HG02870 (cell line): ENCODE measurements around the gene TSPAN18.

Source experiments
- ATAC-seq: cut with Tn5 transposase; IDR thresholded peaks from one replicate; pipeline ENCODE4 v1.9.1; 2021; ENCODE audit warnings: mild to moderate bottlenecking, moderate library complexity; ENCODE audit not compliant: unreplicated experiment

The TSPAN18 gene

DNA sequence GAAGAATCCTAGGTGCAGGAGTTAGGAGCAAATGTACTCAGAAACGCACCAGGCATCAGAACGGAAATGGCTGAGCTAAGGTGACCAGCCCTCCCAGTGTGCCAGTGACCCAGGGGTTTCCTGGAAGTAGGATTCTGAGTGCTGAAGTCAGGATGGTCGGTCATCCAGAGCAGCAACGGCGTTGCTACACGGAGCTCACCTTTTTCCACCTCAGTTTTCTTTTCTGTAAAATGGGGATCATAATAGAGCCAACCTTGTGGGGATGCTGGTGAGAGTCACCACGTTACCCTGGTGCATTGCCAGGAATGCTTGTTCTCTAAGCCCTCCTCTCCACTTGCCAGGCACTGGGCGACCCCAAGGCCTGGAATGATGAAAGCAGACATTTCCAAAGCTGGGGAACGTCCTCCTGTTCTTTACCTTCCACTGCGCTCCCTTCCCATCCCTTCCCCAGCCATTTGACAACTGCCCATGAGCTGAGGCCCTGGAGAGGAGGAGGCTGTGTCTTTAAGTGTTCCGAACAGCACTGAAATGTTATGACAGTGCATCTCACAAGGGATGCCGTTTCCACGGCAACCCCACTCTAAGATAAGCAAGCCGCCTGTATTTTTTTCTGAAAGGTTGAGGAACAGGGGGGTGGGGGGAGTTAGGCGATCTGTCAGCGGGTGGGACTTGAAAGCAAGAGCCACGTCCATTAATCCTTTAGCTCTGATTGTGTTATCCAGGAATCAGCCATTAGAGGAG is 66.8 kb downstream of the TSPAN18 start:
- no peak for ATAC-seq

DNA sequence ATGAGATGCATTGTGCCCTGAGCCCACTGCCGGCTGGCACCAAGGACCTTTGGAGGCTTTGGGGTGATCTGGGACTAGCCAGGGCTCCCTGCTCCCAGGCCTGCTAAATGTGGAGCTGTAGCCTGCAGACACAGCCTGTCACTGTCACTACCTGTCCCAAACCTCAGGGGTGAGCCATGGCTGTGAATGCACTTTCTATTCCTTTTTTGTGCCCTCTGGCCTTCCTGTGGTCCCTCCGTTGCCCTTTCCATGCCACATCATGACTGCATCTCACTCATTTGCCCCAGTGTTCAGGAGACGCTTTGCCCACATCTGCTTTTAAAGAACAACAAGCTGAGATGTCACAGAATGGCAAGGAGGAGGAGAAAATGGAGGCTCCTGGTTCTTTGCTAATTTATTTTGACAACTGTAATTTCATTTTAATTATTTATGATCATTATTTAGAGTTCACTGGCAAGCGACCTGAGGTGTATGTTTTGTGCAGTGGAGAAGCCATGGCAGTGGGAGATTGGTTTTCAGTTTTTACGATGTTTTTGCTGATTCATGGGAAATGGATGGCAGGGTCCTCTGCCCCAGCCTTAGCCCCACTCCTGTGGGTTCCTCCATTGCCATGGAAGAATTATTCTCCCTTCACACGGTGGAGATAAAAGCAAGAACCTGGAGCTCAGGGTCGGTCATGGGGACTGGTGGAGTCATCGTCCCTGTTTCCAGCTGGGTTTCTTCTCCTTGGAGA is 69.2 kb downstream of the TSPAN18 start:
- no peak for ATAC-seq

DNA sequence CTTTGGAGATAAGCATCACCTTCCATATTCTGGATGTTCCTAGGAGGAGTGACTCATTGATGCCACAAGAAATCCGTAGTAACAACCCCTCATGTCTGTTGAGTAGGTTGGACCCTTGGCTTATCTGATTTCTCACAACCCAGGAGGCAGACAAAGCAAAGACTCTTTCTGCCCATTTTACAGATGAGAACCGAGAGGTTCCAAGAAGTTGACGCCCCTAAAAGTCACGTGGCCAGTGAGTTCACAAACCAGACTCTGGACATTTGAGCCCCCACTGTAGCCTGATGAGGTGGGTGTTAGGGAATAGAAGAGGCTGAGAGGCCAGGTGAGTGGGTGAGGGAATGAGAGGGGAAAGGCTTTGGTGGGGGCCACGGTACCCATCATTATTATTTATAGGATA is 70.3 kb downstream of the TSPAN18 start:
- no peak for ATAC-seq

DNA sequence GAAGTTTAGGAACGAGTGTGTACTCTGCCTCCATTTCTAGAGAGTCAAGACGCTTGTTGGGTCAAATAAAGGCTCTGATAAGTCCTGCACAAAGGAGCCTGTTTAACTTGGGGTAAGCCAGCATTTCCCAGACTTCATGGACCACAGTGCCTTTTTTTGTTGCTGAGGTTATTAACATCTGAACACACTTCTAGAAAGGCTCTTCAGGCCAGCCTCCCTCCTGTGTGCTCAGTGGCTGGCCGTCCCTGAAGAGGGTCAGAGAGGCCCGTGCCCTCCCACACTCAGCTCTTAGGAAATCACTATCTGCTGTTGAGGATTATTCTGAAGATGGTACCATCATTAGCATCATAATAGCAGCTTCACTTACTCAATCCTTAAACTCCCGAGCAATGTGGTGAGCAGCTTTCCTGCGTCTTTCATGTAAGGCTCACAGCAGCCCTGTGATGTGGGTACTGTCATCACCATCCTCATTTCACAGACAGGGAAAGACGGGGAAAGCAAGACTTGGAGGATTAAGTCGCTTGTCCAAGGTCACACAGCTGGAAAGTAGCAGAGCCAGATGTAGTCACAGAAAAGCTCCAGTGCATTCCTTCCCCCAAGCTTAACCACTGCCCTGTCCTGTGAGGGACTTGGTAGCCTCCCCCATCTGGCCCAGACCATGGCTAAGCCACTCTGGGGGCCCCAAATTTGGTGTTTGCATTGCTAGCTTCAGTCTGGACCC is 71.3 kb downstream of the TSPAN18 start:
- ATAC-seq, result no peak

DNA sequence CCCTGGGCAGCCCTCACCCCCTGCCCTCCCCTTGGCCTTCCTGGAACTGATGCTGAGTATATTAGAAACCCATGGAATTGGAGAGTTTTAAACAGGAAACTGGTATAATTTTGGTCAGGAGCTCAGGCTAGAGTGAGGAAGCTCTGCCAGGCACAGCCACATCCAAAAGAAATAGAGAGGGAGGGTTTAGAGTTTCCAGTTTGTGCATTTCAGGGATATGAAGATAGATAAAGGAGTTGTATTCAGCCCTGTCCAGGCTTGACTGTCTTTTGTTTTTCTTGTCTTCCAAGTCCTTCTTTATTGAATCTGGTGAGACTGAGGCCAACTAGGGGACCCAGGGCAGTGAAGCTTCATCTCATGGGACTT is 71.8 kb downstream of the TSPAN18 start:
- ATAC-seq, result no peak

DNA sequence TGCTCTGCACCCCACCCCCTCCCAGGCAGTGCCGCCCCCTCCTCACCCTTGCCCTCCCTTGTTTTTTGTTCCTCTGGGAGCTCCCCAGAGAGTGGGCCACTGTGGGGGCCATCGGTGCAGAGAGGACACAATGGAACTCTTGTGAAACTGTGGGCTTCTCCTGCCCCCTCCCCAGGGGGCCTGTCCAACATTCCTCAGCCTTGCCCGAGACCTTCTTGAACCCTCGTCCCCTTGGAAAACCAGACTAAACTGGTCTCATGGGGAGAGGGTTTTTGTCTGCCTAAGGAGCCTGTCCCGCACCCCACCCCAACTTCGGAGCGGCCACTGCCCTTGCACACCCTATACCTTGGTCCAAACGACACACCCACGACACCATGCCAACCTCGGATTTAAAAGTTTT is 72.2 kb downstream of the TSPAN18 start:
- no peak for ATAC-seq

DNA sequence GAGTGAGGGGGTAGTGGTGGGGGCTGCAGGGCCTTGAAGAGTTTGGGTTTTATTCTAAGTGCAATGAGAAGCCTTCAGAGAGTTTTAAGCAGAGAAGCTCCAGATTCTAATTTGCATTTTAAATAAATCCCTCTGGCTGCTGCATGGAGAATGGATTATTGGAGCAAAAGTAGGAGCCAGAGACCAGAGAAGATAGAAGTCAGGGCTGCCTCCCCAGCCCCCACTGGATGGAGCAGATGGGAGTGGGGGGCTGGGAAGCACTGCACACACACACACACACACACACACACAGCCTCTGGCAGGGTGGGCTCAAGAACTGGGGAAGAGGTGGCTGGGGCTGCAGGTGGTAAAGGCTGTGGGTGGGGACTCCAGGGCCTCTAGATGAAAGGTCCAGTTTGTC is 75.6 kb downstream of the TSPAN18 start:
- no peak for ATAC-seq

DNA sequence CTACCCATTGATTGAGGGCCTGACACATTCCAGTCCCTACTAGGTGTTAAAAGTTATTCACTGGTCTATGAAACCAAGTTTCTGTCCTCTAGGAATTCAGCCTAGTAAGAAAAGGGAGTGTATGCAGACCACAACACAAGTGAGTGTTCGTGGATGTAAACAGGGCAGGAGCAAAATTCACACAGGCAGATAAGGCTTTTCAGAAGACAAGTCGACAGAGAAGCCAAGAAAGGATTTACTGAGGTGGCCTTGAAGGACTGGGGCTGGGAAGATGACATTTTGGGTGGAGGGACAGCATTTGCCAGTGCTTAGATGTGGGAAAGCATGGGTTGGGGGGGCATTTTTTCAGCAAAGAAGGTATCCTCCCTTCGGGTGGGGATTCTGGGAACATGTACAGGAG is 76.2 kb downstream of the TSPAN18 start:
- ATAC-seq, result no peak

DNA sequence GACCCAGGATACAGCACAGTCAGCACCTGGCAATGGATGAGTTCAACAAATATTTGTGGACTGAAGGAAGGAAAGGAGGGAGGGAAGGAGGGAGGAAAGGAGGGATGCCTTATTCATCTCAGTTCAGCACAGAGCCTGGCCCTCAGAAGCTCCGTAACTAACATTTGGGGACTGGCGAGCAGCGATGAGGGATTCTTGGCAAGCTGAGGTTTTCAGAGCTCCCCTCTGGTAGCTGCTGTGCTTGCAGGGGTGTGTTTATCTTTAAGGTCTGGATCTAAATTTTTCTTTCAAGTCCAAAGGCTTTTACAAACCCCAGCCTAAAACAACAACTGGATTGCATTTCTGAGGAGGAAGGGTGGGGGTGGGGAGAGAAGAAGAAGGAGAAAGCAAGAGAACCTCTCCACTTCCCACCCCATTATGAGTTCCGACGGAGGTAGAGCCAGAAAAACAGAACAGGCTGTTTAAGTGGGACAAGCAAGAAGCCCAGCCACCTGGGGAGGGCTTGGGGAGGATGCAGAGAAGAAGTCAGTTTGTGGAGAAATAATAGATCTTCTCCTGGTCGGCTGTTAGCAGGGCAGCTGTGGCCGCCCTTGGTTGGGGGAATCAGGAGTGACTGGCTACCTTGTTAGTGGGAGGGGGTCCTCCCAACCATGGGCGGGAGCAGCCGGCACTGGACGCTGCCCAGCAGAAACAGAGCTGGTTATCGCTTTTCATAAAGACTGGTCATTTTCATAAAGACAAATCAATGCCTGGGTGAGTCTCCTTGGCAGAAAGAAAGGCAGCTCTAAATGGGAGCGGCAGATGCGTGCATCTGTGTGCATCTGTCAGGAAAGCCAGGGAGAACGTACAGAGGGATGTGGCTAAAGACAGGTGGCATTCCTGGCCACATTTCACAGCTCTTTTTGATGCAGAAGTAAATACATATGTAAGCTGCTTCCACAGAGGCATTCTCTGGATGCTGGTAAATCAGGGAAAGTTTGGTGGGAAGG is 78.0 kb downstream of the TSPAN18 start:
- no peak for ATAC-seq

DNA sequence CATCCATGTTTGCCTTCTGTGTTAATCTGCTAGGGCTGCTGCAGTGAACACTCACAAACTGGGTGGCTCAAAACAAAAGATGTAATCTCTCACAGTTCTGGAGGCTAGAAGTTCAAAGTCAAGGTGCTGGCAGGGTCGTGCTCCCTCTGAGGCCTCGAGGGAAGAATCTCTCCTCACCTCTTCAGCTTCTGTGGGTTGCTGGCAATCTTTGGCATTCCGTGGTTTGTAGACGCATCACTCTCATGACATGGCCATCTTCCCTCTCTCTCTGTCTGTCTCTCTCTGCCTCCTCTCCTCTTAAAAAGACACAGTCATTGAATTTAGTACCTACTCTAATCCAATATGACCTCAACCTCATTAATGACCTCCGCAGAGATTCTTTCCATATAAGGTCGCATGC is 78.8 kb downstream of the TSPAN18 start:
- ATAC-seq, result no peak

DNA sequence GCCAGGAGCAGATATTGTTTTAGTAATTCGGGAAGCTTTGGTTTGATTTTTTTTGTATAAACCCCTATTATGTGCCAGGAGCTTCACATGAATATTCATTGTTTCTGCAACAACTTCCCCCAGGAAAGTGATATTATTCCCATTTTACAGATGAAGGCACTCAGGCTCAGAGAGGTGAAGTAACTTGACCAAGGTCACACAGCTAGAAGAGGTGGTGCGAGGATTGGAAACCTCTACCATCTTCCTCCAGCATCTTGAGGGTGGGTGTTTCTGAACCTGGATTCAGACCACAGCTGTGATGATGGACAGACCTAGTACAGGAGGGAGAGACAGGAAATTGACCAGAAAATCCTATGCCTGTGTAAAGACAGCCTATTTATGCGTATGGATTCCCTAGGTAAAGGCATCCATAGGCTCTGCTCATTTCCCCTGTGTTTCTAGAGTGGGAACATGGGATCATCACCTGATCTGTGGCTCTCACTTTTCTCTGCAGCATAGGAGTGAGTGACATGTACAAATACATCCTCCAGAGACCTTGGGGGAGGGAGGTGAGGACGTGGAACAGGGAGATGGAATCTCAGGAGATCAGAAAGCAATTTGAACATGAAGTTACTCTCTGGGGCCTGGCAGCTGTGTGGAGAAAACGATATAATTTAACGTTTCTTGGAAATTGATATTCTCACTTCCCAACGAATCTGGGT is 81.4 kb downstream of the TSPAN18 start:
- ATAC-seq, result no peak

DNA sequence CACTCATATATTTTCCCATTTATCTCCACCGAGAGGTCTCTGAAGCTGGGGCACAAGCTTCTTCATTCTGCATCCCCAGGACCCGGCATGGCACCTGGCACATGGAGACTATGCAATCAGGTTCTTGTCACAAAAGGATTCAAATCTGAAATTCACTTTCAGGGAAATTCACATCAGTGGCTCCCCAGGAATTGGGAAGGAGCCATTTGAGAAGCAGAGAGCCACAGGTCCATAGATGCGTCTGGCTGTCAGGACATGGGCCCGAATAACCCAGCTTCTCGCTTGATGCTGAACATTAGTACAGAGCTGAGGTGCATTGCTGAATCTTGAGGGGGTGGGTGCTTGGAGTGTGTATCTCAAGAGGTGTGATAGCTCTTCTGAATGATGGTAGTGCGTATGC is 82.5 kb downstream of the TSPAN18 start:
- no peak for ATAC-seq

DNA sequence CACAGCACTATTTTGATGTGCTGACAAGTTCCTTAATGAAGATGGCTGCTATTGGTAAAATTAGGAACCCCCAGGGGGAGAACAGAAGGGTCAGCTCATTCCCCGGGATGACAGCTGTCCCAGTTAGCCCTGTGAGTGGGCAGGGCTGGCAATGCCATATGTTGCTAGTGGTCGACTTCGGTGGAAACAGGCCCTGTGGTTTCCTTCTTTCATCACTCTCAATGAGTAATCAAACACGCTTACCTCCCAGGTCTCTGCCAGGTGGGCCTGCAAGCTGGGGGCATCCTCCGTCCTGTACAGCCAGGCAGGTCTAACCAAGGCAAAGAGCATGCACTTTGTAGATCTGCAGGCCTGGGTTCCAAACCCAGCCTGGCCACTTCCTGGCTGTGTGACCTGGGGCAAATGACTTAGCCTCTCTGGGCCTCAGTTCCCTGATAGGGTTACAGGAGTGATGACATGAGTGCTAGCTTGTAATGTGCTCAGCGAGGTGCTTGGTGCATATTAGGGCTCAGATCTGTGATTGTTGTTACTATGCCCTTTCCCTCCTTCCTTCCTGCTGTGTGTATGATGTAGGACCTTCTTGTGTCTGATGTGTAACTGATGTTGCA is 85.2 kb downstream of the TSPAN18 start:
- ATAC-seq, result no peak

DNA sequence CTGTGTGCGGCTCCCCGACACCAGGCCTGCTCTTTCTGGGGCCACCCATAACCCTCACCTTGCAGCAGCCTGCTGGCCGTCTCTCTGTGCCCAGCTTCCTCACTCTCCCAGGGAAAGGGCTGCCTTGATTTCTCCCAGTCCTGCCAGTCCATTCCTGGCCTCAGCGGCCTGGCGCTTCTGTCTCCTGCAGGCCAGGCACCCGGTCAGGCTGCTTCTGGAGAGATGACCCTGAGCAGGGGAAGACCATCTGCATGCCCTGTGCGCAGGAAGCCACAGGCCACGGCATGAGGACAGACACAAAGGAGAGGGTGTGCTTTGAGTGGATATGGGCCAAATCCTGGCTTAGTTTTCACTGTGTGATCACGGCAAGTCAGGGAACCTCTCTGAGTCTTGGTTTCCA is 86.2 kb downstream of the TSPAN18 start:
- ATAC-seq, result no peak

DNA sequence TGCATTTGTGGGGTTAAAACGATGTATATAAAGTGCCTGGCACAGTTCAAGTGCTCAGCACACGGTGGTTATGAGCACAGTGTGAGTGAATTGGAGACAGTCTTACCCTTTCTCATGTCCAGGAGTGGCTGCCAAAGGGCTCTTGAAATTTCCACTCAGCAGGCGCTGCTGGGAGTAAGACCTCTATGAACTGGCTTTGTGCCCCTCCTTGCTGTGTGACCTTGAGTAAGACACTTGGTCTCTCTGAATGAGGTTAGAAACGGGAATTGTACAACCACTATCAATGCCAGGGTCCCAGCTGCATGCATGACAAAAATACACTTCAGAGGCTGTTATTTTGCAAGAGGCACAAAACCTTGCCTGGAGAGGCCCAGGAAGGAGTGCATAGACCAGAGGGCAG is 86.6 kb downstream of the TSPAN18 start:
- no peak for ATAC-seq

DNA sequence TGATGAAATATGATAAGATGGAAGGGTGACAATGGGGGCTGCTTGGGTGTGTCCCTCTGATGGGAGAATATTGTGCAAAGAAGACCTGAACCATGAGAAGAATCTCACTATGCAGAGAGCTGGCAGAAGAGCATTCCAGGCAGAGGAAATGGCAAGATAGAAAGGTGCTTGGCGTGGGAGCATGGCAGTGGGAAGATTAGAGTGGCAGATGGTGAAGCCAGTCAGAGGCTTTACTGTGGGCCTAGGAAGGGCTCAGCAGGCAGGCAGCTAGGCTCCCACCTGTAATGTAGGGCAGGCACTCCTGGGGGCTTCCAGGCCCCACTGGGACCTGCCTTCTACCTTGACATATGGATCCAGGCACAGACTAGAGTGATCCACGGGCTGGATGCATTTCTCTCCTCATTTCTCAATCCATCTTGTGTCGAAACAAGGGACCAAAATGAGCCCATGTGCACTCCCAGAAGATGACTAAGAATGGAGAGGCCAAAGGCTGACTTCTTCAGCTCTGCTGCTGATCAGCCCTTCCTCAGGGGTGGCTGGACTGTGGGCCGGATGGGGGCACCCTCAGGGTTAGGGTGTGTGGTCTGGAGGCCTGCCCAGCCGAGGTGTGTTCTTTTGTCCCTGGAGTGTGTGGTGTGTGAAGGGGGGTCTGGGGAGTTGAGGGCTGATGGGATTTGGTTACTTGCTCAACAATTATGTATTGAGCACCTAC is 88.3 kb downstream of the TSPAN18 start:
- ATAC-seq, result no peak

DNA sequence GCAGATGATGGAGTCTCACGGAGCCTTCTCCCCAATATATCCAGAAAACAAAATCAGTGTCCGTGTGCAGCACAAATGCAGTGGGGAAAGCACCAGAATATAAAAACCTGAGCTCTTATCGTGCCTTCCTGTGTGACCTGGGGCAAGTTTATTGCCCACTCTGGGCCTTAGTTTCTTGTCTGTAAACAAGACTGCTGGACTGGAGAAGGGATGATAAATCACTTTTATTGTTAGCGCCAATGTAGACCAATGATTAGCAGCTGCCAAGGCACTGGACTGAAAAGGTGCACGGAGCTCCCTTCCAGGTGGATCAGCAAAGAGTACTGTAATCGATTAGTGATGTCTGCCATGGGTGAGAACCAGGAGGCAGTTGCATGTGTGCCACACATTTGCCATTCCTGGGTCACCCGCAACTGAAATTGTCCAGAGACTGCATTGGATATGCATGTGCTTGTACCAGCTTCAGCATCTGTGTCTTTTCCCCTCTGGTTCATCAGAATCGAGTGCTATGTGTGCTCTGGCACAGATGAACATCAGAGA is 89.2 kb downstream of the TSPAN18 start:
- no peak for ATAC-seq

DNA sequence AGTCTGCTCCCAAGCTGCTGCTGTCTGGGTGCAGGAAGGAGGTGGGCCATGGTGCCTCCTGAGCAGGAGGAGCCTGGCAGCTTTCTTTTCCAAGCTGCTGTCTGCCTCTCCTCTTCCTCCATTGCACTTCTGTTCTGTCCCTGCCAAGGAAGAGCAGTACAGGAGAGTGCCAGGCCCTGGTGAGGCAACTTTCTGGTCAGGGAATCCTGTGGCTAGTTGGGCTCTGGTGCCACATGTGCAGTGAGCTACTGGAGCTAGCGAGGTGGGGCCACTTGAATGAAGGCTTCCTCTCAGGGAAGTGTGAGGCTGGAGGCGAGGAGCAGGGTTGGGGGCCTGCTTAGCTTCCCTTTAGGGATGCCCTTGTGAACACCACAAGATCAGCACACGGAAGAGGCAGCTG is 90.0 kb downstream of the TSPAN18 start:
- ATAC-seq, result no peak
